Large intestine (tissue), 3 donors: ENCODE results near the gene NTM. TPM values are rescaled to one million over a fixed set of nuclear protein-coding genes. Genes with fewer than 3 reads are reported as not detected.

Experiments used
- DNase-seq, 2 donors: peaks; one replicate each; pipeline versions ENCODE4 v3.0.0 to v3.0.0-alpha.2; 2013
- H3K27ac ChIP-seq: one replicate; pipeline ENCODE4 v1.5.1; 2013; ENCODE audit warnings: low read length
- H3K27me3 ChIP-seq: 2 replicates; pipeline ENCODE4 v1.6.1; 2013; ENCODE audit warnings: low read length; ENCODE audit not compliant: control insufficient read depth, insufficient read depth
- H3K36me3 ChIP-seq: 2 replicates; pipeline ENCODE4 v1.6.1; 2013; ENCODE audit warnings: low read length; ENCODE audit not compliant: control insufficient read depth, insufficient read depth
- H3K4me1 ChIP-seq: one replicate; pipeline ENCODE4 v1.6.1; 2013; ENCODE audit warnings: low read length; ENCODE audit not compliant: control insufficient read depth, insufficient read depth
- H3K4me3 ChIP-seq: one replicate; pipeline ENCODE4 v1.5.1; 2013; ENCODE audit warnings: low read length
- H3K9me3 ChIP-seq: one replicate; pipeline ENCODE4 v1.6.1; 2013; ENCODE audit warnings: mild to moderate bottlenecking, low read depth, low read length, moderate library complexity; ENCODE audit not compliant: control insufficient read depth
- WGBS: methylation state at CpG from one replicate; pipeline ENCODE4 v1.1.5; 2013; ENCODE audit warnings: low lambda C conversion rate; ENCODE audit not compliant: insufficient coverage; 5-methylcytosine and 5-hydroxymethylcytosine counted together
- polyA plus RNA-seq: library from polyadenylated mRNA; unstranded; fragments of 120-200 nt; gene quantifications from one replicate; pipeline ENCODE4 v1.2.1, GENCODE V29; 2013

Gene NTM
- polyA plus RNA-seq, 1 donor, result 17.2 TPM

DNA sequence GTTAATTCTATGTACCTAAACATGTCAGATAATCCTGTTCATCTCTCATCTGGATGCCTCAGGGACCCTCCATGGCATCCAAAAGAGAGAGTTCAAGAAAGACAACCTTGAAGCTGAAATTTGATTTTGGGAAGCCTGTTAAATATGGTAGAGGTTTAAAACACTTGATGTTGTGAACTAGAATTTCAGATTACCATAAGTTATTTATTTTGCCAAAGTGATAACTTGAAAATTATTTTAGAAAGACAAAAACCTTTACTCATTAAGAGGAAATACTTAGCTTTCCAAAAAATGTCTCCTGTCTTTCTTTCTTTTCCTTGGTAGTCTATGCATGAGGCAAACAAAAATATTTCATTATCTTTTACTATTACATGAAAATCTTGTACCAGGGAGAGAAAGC lies 714.0 kb downstream of the NTM start:
- Histone ChIP-seq H3K9me3 (no peaks in the 10 kb centered on the region), H3K27ac (no peak overlapping the region), H3K4me1 (no peaks in the 10 kb centered on the region), H3K27me3 (no peaks in the 10 kb centered on the region), H3K36me3 (no peaks in the 10 kb centered on the region), H3K4me3 (no peak overlapping the region)
- no peak for DNase-seq

DNA sequence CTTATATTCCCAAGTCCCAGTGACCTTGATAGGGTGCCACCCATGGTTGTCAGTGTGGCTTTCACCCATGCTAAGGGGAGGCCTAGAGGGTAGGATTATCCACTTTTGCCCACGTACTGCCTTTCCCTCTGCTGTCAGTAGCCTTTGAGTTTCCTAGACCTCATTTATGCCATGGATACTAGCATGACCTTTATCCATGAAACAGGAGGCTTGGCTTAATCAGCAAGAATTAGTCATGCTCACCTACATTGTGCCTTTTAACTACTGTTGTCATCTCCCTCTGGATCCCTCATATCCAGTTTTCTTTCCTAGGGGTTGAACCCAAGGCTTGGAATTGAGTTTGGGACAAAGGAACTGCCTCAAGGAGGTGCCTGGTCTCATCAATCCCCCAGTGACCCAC lies 716.7 kb downstream of the NTM start:
- no peaks in the 10 kb centered on the region for H3K9me3 ChIP-seq
- H3K4me1 ChIP-seq, result no peaks in the 10 kb centered on the region
- no CpG with 5 or more reads among the region's 1 CpG for WGBS
- no peaks in the 10 kb centered on the region for H3K36me3 ChIP-seq
- H3K27ac ChIP-seq, result no peak overlapping the region
- no peak for DNase-seq
- H3K27me3 ChIP-seq, result no peaks in the 10 kb centered on the region
- H3K4me3 ChIP-seq, result no peak overlapping the region

DNA sequence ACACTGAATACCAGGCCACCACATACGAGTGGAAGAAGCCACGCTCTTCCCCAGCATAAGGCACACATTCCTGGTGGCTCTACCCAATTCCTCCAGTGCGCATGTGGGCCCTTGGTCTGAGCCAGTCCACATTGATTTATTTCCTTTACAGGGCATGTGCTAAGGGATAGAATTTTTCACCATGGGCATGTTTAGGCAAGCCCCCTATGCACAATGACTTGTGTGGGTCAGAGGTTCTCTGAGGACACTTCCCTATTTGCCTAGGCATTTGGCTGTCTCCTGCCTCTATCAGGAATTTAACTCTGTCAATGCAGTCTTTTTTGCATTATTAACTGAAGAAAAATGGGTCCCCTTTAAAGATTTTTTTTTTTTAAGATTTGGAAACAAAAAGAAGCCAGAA lies 718.1 kb downstream of the NTM start:
- no peak overlapping the region for H3K27ac ChIP-seq
- no peaks in the 10 kb centered on the region for H3K27me3 ChIP-seq
- H3K4me1 ChIP-seq, result no peaks in the 10 kb centered on the region
- WGBS, result no CpG with 5 or more reads among the region's 3 CpGs
- no peak overlapping the region for H3K4me3 ChIP-seq
- H3K9me3 ChIP-seq, result no peaks in the 10 kb centered on the region
- no peak for DNase-seq
- H3K36me3 ChIP-seq, result no peaks in the 10 kb centered on the region

DNA sequence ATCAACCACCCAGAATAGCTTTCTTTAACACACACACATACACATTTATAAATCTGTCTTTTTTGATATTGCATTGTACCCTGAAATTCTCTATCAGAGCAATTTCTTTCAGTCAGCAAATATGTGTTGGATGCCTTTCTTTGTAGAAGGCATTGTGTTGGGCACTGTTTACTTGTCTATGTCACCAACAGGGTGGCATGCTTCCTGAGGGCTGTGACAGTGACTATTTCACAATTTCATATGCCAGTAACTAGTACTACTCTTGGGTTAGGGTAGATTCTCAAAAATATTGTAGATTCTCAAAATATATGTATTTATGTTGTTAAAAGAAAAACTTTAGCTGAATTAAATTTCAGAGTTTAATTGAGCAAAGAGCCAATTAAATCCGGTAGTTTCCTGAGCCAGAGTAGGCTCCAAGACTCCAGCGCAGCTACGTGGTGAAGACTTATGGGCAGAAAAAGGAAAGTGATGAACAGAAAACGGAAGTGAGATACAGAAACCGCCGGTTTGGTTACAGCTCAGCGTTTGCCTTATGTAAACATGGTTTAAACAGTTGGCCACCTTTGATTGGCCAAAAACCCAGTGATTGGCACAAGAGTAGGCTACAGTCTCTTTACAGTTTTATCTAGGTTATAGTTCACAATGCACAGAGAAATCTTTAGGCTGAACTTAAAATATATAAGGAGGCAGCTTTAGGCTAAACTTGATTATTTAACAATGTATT lies 723.3 kb downstream of the NTM start:
- H3K9me3 ChIP-seq, result no peaks in the 10 kb centered on the region
- no peaks in the 10 kb centered on the region for H3K4me1 ChIP-seq
- H3K27me3 ChIP-seq, result no peaks in the 10 kb centered on the region
- no peaks in the 10 kb centered on the region for H3K36me3 ChIP-seq
- WGBS, result 80% methylated on average over 1 of the region's 7 CpGs
- DNase-seq, result no peak
- H3K4me3 ChIP-seq, result no peak overlapping the region
- H3K27ac ChIP-seq, result no peak overlapping the region

DNA sequence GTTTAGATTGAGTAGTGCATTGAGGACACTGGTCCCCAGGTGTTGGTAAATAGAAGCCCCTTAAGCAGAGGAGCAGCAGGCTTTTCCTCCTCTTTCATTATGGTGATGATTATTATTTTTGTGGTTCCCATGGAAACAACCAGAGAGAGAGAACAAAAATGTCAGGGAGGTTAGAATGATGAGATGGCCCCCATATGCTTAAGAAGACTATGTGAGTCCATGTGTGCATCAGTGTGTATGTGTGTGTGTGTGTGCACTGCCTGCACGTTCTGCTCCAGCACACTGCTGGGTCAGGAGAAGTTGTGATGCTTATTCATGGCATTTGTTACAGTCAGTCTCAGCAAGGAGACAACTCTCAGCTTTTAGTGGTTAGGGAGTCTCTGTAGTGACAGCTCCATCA lies 724.2 kb downstream of the NTM start:
- Histone ChIP-seq H3K27me3 (no peaks in the 10 kb centered on the region), H3K9me3 (no peaks in the 10 kb centered on the region), H3K4me1 (no peaks in the 10 kb centered on the region), H3K36me3 (no peaks in the 10 kb centered on the region), H3K4me3 (no peak overlapping the region), H3K27ac (no peak overlapping the region)
- WGBS, result no CpG with 5 or more reads among the region's 1 CpG
- no peak for DNase-seq

DNA sequence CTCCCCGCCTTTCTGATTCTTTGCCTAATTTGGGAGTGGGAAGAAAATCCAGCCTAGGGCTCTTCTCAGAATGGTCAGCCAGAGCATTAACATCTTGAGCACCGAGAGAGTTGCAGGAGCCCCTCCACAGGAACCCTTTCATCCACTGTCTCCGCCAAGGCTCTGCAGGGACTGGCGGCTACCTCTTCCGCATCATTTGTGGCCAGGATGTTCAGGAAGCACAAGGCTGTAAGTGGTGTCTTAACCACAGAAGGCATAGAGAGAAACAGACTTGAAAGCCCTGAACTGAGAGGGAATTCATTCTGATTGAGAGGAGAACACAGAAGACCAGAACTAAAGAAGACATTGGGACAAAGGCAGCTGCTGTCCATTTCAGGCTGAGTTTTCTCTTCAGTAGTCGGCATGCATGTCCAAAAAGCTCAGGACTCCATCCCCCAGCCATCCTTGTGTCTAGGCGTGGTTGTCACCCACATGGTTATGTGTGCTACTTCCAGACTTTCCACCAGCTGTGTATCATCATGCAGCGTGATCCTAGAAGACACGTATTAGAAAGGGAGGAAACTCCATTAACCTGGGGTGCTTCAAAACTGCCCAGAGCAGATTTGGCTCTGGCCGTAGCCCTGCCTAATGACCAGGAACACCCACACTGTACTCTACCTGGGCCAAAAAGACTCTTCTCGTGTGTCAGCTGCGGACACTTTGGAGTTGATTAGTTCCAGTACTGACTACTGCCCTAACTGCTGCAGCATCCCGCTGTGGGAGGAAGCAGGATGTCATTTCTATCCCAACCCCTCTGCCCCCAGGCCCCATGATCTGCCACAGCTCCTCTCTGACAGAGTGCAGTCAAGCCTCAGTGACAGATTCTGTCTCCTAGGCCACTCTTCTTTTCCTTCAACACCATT lies 725.1 kb downstream of the NTM start:
- H3K27me3 ChIP-seq, result no peaks in the 10 kb centered on the region
- H3K36me3 ChIP-seq, result no peaks in the 10 kb centered on the region
- no peaks in the 10 kb centered on the region for H3K9me3 ChIP-seq
- H3K27ac ChIP-seq, result no peak overlapping the region
- no peak overlapping the region for H3K4me3 ChIP-seq
- no CpG with 5 or more reads among the region's 13 CpGs for WGBS
- no peak for DNase-seq
- H3K4me1 ChIP-seq, result no peaks in the 10 kb centered on the region

DNA sequence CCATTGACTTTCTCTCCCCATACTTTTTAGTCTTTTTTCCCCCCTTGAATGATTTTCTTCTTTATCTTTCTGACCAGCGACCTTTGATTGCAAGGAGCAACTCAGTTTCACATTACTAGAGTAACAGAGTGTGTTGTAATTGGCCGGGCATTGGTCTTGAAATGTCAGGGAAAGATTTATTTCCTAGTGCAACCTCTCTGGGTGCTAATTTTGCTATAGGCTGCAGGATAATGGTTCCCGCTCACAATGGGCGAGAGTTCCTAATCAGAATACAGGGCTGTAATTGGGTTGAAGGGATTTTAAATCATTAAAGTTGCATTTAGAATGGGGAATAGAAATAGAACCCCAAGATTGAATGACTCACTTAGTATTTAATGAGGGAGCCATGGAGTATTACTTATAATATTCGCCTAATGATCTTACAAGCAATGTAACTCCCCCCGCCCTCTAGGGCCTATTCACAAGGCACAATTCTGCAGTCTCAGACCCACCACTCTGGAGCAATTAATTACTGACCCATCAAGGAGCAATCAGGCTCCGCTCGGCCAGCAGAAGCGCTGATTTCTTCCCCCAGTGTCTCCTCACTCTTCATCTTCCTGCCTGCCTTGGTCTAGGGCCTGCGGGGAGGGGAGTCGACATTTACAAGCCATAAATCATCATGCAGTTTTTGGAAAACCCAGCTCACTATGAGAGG lies 725.9 kb downstream of the NTM start:
- 20% methylated on average over 1 of the region's 11 CpGs for WGBS
- Histone ChIP-seq H3K27me3 (no peaks in the 10 kb centered on the region), H3K4me3 (no peak overlapping the region), H3K27ac (no peak overlapping the region), H3K9me3 (no peaks in the 10 kb centered on the region), H3K36me3 (no peaks in the 10 kb centered on the region), H3K4me1 (no peaks in the 10 kb centered on the region)
- DNase-seq, result no peak

DNA sequence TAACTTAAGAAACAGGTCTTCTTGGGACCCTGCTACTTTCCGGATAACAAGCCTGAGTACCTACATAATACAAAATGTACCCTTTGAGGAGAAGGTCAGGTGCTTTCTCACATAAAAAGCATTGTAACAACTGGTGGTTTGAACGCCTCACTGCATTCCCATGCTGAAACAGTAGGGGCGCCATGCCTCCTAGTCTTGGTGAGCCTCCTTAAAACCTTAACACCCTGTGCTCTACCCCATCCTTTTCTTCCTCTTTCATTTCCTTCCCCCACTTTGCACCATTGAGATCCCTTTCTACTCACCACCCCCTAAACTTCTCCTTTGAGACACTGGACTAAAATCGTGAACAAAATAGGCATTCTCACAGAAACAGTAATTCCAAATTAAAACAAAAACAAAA lies 729.3 kb downstream of the NTM start:
- Histone ChIP-seq H3K27ac (no peak overlapping the region), H3K27me3 (no peaks in the 10 kb centered on the region), H3K9me3 (no peaks in the 10 kb centered on the region), H3K36me3 (no peaks in the 10 kb centered on the region), H3K4me1 (no peaks in the 10 kb centered on the region), H3K4me3 (no peak overlapping the region)
- WGBS, result 50% methylated on average over 1 of the region's 4 CpGs
- DNase-seq, result no peak

DNA sequence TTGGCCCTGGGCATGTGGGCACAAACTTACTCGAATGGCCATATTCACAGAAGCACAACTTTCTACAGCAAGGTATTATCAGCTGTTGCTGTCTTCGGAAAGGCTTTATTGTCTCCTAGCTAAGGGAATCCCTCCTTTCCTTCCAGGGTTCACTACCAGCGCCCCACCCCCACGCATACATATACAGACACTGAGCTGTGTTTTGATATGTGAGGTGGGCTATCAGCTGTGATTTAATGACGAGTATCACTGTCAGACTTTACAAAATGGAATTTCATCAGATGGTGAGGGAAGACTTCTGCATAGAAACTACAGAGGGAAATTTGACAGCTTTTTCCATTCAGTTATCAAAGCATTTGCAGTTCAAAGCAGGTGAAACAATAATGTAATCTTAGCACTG lies 730.2 kb downstream of the NTM start:
- Histone ChIP-seq H3K4me1 (no peaks in the 10 kb centered on the region), H3K9me3 (no peaks in the 10 kb centered on the region), H3K36me3 (no peaks in the 10 kb centered on the region), H3K4me3 (no peak overlapping the region), H3K27me3 (no peaks in the 10 kb centered on the region), H3K27ac (no peak overlapping the region)
- WGBS, result no CpG with 5 or more reads among the region's 5 CpGs
- DNase-seq, result no peak

DNA sequence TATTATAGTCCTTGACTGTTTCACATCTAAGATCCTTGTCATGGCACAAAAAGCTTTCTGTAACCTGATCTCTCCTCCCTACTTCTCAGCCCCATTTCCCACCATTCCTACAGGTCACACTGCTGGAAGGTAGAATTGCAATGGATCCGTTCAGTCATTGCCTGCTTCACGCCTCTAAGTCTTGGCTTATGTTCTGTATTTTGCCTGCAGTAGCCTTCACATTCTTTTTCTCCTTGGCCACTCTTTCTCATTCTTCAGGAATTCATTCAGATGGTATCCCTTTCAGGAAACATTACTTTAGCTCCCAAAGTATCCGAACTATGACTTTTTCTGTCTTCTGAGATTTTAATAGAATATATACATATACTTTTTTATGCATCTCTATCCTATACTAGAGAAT lies 731.5 kb downstream of the NTM start:
- no peak for DNase-seq

More for the DNA sequence above, 731.5 kb downstream of the NTM start:
- H3K4me1 ChIP-seq, result no peaks in the 10 kb centered on the region
- WGBS, result no CpG with 5 or more reads among the region's 3 CpGs
- no peaks in the 10 kb centered on the region for H3K9me3 ChIP-seq
- H3K36me3 ChIP-seq, result no peaks in the 10 kb centered on the region
- no peak overlapping the region for H3K4me3 ChIP-seq
- H3K27me3 ChIP-seq, result no peaks in the 10 kb centered on the region
- no peak overlapping the region for H3K27ac ChIP-seq
